Esophagus squamous epithelium (tissue), 5 donors: Measurements from ENCODE around the gene TUT4. TPM values are rescaled to one million over a fixed set of nuclear protein-coding genes. Genes with fewer than 3 reads are reported as not detected.

ENCODE experiments used
- DNase-seq: peaks from one replicate; lab custom pipeline; 2025; lab: John Stamatoyannopoulos, UW
- H3K27ac ChIP-seq, 4 donors: fragments of 200-600 bp; sonication (generic); one replicate each; pipeline ENCODE4 v1.5.1; 2016 to 2019; ENCODE audit warnings: mild to moderate bottlenecking in 1 of 4
- H3K27me3 ChIP-seq, 4 donors: fragments of 200-600 bp; sonication (generic); 1 replicate in 3 of 4; 2 replicates in 1 of 4; pipeline versions ENCODE4 v1.5.1 to v1.6.0; 2017 to 2021; ENCODE audit warnings: antibody characterized with exemption in 1 of 4
- H3K36me3 ChIP-seq, 3 donors: fragments of 200-600 bp; sonication (generic); one replicate each; pipeline ENCODE4 v1.5.1; 2016 to 2019
- H3K4me1 ChIP-seq, 3 donors: fragments of 200-600 bp; sonication (generic); one replicate each; pipeline ENCODE4 v1.5.1; 2017 to 2019
- H3K4me3 ChIP-seq, 4 donors: fragments of 200-600 bp; sonication (generic); 1 replicate in 3 of 4; 2 replicates in 1 of 4; pipeline ENCODE4 v1.5.1; 2016 to 2019; ENCODE audit warnings: mild to moderate bottlenecking in 2 of 4, moderate library complexity in 1 of 4
- H3K9me3 ChIP-seq, 3 donors: fragments of 200-600 bp; sonication (generic); one replicate each; pipeline ENCODE4 v1.5.1; 2016 to 2019
- POLR2A ChIP-seq, 4 donors: fragments of 450-650 bp; IDR thresholded peaks; one replicate each; pipeline ENCODE4 v1.6.1; 2017; ENCODE audit warnings: antibody characterized with exemption in 4 of 4, mild to moderate bottlenecking in 4 of 4, moderate library complexity in 3 of 4
- whole genome bisulfite sequencing, 2 donors: methylation state at CpG; one replicate each; pipeline ENCODE4 v1.1.5; 2018; 5-methylcytosine and 5-hydroxymethylcytosine counted together
- intact Hi-C: fragments of 100-400 bp; cut with DNase I; formaldehyde crosslinking; loops from one replicate; pipeline ENCODE4 v1.15.0; 2022
- total RNA-seq, 4 donors: library from RNA; depleted of rRNA; stranded (reverse); fragments of >200 nt; gene quantifications; one replicate each; pipeline ENCODE4 v1.1.0, GENCODE V29; 2016
- TF ChIP-seq, protein P1 (sequence below), 6 experiments: fragments of 450-650 bp in 4 of 6; fragments of 200-600 bp in 2 of 6; sonication (generic) in 2 of 6; IDR thresholded peaks; one replicate each; pipeline ENCODE4 v1.5.1; 2016 to 2019; ENCODE audit warnings: antibody characterized with exemption in 6 of 6, mild to moderate bottlenecking in 4 of 6, moderate library complexity in 4 of 6
- donor health status: DM: yes; HTN: yes; CAD: no.

Gene TUT4
- total RNA-seq, 4 donors from 2014 or later = 18.9 to 56.1 (median 26.8) TPM

DNA sequence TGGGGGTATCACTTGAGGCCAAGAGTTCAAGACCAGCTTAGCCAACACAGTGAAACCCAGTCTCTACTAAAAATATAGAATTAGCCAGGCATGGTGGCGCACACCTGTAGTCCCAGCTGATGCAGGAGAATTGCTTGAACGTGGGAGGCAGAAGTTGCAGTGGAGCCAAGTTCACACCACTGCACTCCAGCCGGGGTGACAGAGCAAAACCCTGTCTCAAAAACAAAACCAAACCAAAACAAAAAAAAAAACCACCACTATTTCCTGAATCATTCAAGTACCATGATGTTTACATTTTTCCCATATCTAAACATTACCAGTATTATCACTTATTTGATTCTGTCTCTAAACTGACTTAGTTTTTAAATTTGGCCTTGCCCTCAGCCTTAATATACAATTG lies 29.5 kb downstream of the TUT4 start:
- TF ChIP-seq, protein P1, sequence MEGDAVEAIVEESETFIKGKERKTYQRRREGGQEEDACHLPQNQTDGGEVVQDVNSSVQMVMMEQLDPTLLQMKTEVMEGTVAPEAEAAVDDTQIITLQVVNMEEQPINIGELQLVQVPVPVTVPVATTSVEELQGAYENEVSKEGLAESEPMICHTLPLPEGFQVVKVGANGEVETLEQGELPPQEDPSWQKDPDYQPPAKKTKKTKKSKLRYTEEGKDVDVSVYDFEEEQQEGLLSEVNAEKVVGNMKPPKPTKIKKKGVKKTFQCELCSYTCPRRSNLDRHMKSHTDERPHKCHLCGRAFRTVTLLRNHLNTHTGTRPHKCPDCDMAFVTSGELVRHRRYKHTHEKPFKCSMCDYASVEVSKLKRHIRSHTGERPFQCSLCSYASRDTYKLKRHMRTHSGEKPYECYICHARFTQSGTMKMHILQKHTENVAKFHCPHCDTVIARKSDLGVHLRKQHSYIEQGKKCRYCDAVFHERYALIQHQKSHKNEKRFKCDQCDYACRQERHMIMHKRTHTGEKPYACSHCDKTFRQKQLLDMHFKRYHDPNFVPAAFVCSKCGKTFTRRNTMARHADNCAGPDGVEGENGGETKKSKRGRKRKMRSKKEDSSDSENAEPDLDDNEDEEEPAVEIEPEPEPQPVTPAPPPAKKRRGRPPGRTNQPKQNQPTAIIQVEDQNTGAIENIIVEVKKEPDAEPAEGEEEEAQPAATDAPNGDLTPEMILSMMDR (IDR thresholded peaks at IDR 0.05) = no peak
- TF ChIP-seq POLR2A (IDR thresholded peaks at IDR 0.05) = no peak
- H3K36me3 ChIP-seq = peaks cover 0 to 67% (median 5%) of the 10 kb centered on the region in 3 donors
- 55 to 70% methylated on average over 2 to 3 of the region's 3 CpGs for WGBS, 2 donors
- H3K4me3 ChIP-seq = no peak overlapping the region
- no peak for DNase-seq
- no peaks in the 10 kb centered on the region for H3K27me3 ChIP-seq
- peaks cover 0 to 4% (median 0%) of the 10 kb centered on the region in 3 donors for H3K4me1 ChIP-seq
- intact Hi-C loops = no loop called here
- no peak overlapping the region for H3K27ac ChIP-seq
- no peaks in the 10 kb centered on the region for H3K9me3 ChIP-seq

DNA sequence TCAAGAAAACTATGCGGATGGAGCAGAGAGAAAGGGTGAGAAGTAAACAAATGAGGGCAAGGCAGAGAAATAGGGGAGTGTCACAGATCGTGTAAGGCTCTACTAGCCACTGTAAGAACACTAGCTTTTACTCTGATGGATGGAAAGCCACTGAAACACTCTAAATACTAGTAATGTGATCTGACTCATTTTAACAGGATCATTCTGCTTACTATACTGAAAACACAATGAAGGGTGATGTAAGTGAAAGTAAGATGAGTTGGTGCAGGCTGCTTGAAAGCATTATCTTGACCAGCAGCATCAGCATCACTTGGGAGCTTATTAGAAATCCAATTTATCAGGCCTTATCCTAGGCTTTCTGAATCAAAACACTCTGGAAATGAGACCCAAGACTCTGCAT lies 32.7 kb downstream of the TUT4 start:
- 81 to 84% methylated on average over 2 of the region's 2 CpGs for WGBS, 2 donors
- Histone ChIP-seq H3K4me3 (no peak overlapping the region), H3K27ac (no peak overlapping the region), H3K4me1 (peaks cover 0 to 4% (median 0%) of the 10 kb centered on the region in 3 donors), H3K36me3 (peaks cover 0 to 46% (median 3%) of the 10 kb centered on the region in 3 donors), H3K9me3 (no peaks in the 10 kb centered on the region), H3K27me3 (no peaks in the 10 kb centered on the region)
- no peak for TF ChIP-seq POLR2A (IDR thresholded peaks at IDR 0.05)
- TF ChIP-seq, protein P1 (IDR thresholded peaks at IDR 0.05) = no peak
- DNase-seq = no peak
- intact Hi-C loops = no loop called here

DNA sequence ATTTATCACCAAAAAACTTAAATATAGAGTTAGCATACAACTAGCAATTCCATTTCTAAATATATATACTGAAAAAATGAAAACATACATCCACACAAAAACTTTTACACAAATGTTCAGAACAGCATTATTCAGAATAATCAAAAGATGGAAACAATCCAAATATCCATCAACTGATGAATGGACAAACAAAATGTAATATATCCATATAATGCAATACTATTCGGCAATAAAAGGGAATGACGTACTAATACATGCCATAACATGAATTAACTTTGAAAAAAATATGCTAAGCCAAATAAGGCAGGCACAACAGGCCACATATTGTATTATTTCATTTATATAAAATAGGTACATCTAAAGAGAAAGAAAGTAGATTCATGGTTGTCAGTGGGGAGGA lies 33.9 kb downstream of the TUT4 start:
- Histone ChIP-seq H3K9me3 (no peaks in the 10 kb centered on the region), H3K4me1 (peaks cover 0 to 4% (median 0%) of the 10 kb centered on the region in 3 donors), H3K36me3 (peaks cover 0 to 46% (median 3%) of the 10 kb centered on the region in 3 donors), H3K27ac (no peak overlapping the region), H3K4me3 (no peak overlapping the region), H3K27me3 (no peaks in the 10 kb centered on the region)
- 53 to 54% methylated on average over 2 of the region's 2 CpGs for WGBS, 2 donors
- DNase-seq = no peak
- intact Hi-C loops = no loop called here
- TF ChIP-seq, protein P1 (IDR thresholded peaks at IDR 0.05) = no peak
- TF ChIP-seq POLR2A (IDR thresholded peaks at IDR 0.05) = no peak

DNA sequence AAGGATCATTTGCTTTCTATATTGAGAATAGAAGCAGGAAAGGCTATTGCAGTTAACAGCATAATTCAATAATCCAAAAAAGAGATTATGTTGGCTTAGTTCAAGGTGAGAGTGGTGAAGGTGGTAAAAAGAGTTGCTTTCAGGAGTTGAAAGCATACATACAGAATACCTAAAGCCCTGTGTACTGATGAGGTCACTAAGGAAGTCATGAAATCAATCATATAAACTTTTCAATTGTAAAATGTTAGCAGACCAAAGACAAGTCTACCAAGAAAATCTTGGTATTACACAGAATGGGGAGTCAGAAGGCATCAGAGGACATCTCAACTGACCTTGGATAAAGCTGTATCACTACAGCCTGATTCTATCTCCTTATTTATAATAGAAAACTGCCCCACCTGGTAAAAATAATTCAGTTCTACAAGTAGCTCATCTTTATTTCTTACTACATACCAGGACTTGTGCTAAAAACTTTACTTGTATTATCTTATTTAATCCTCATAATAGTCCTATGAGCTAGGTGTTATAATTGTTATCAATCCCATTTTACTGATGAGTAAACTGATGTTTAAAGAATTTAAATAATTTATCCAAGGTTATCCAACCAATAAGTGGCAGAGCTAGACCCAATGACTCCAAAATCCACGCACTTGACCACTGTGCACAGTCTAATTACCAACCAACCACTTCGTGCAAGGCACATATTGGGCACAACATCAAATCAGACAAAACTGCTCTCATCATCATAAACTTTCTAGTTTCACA lies 40.9 kb downstream of the TUT4 start:
- intact Hi-C loops = no loop called here
- 96 to 100% methylated on average over 2 of the region's 2 CpGs for WGBS, 2 donors
- TF ChIP-seq, protein P1 (IDR thresholded peaks at IDR 0.05) = no peak
- no peak for TF ChIP-seq POLR2A (IDR thresholded peaks at IDR 0.05)

DNA sequence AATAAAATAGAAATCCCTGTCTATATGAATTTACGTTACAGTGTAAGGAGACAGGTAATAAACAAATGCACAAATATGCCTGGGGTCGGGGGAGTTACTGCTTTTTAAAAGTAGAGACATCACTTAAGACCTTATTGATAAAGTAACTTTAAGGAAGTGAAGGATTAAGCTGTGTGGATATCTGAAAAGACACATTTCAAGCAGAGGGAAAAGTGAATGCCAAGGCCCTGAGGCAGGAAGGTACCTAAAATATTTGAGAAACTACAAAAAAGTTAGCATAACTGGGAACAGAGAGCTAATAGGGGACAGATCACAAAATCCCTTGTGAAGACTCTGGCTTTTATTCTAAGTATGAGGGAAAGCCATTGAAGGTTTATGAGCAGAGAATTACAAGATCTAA lies 41.5 kb downstream of the TUT4 start:
- H3K4me3 ChIP-seq = no peak overlapping the region
- H3K9me3 ChIP-seq = no peaks in the 10 kb centered on the region
- peaks cover 0 to 55% (median 3%) of the 10 kb centered on the region in 3 donors for H3K36me3 ChIP-seq
- no peak for TF ChIP-seq POLR2A (IDR thresholded peaks at IDR 0.05)
- TF ChIP-seq, protein P1 (IDR thresholded peaks at IDR 0.05) = no peak
- H3K4me1 ChIP-seq = peaks cover 0 to 4% (median 0%) of the 10 kb centered on the region in 3 donors
- no peak for DNase-seq
- H3K27ac ChIP-seq = no peak overlapping the region
- H3K27me3 ChIP-seq = no peaks in the 10 kb centered on the region
- intact Hi-C loops = no loop called here
- WGBS, 2 donors = 77 to 90% methylated on average over 2 of the region's 2 CpGs

More for the DNA sequence above, 40.9 kb downstream of the TUT4 start:
- Histone ChIP-seq H3K9me3 (no peaks in the 10 kb centered on the region), H3K4me3 (no peak overlapping the region), H3K27me3 (no peaks in the 10 kb centered on the region), H3K36me3 (peaks cover 0 to 52% (median 3%) of the 10 kb centered on the region in 3 donors), H3K4me1 (peaks cover 0 to 4% (median 0%) of the 10 kb centered on the region in 3 donors), H3K27ac (no peak overlapping the region)
- DNase-seq = no peak
